Lower lobe of right lung (tissue), 2 donors: Measurements from ENCODE around the gene ELL. TPM values are rescaled to one million over a fixed set of nuclear protein-coding genes. Genes with fewer than 3 reads are reported as not detected.
"Not testable (repeated sequence)": the region's sequence is repeated elsewhere in the genome, so short reads cannot be mapped to it uniquely, and the experiment has no call there.

Experiments used
- ATAC-seq, 2 donors: fragments of 200-7000 bp; cut with Tn5 transposase; one replicate each; pipeline ENCODE4 v1.9.1; 2020 to 2022; ENCODE audit warnings: mild to moderate bottlenecking in 2 of 2, moderate library complexity in 2 of 2
- DNase-seq: peaks from one replicate; pipeline ENCODE4 v3.0.0-alpha.2; 2020
- H3K27ac ChIP-seq: fragments of 200-600 bp; one replicate; pipeline ENCODE4 v1.8.0; 2022
- H3K27me3 ChIP-seq: fragments of 200-600 bp; one replicate; pipeline ENCODE4 v1.8.0; 2022; ENCODE audit warnings: low read depth
- H3K36me3 ChIP-seq: fragments of 200-600 bp; one replicate; pipeline ENCODE4 v1.8.0; 2022; ENCODE audit warnings: mild to moderate bottlenecking
- H3K4me1 ChIP-seq: fragments of 200-600 bp; one replicate; pipeline ENCODE4 v1.8.0; 2022
- H3K4me3 ChIP-seq: fragments of 200-600 bp; one replicate; pipeline ENCODE4 v1.8.0; 2022; ENCODE audit warnings: mild to moderate bottlenecking
- H3K9me3 ChIP-seq: fragments of 200-600 bp; one replicate; pipeline ENCODE4 v1.8.0; 2022
- CTCF ChIP-seq: fragments of 200-600 bp; IDR thresholded peaks from one replicate; pipeline ENCODE4 v1.8.0; 2022; ENCODE audit warnings: antibody characterized with exemption, mild to moderate bottlenecking
- intact Hi-C: fragments of 100-400 bp; cut with DNase I; formaldehyde crosslinking; loops from one replicate; pipeline ENCODE4 v1.11.0; 2022
- total RNA-seq: library from RNA; stranded (reverse); fragmentation: NEBNext Ultra II Directional; extraction: Animal tissue kit (Norgen Biotek cat#: 25700); gene quantifications from one replicate; pipeline ENCODE4 v1.2.1, GENCODE V29; 2021
- donor health status: DM: no; HTN: yes; CAD: no; lungs with severe emphysema.

ELL gene
- total RNA-seq, 1 donor from 2014 or later = 19.7 TPM

GRCh38 chr19:18414504-18415177, 107.2 kb downstream of the ELL start:
- no peak for TF ChIP-seq CTCF
- Histone ChIP-seq H3K27ac (peak overlapping the region; percentile 97), H3K9me3 (no peaks in the 10 kb centered on the region), H3K27me3 (no peaks in the 10 kb centered on the region), H3K4me3 (peak overlapping the region; percentile 80), H3K36me3 (no peaks in the 10 kb centered on the region), H3K4me1 (peaks cover 51% of the 10 kb centered on the region)
- DNase-seq = peak; percentile 51
- intact Hi-C loops = no loop called here
- no peak for ATAC-seq

GRCh38 chr19:18412610-18413239, 109.1 kb downstream of the ELL start:
- H3K4me3 ChIP-seq = no peak overlapping the region
- peaks cover 38% of the 10 kb centered on the region for H3K4me1 ChIP-seq
- intact Hi-C loops = no loop called here
- H3K9me3 ChIP-seq = no peaks in the 10 kb centered on the region
- no peaks in the 10 kb centered on the region for H3K36me3 ChIP-seq
- H3K27me3 ChIP-seq = no peaks in the 10 kb centered on the region
- TF ChIP-seq CTCF = no peak
- H3K27ac ChIP-seq = no peak overlapping the region
- ATAC-seq (no peak), DNase-seq (peak; percentile 35)

GRCh38 chr19:18408053-18408476, 113.8 kb downstream of the ELL start:
- H3K27ac ChIP-seq = no peak overlapping the region
- H3K27me3 ChIP-seq = no peaks in the 10 kb centered on the region
- H3K4me1 ChIP-seq = no peaks in the 10 kb centered on the region
- TF ChIP-seq CTCF = peak; percentile 57
- H3K36me3 ChIP-seq = no peaks in the 10 kb centered on the region
- peak; percentile 60 to 71 for ATAC-seq
- peak; percentile 75 for DNase-seq
- intact Hi-C loops = no loop called here
- no peak overlapping the region for H3K4me3 ChIP-seq
- H3K9me3 ChIP-seq = no peaks in the 10 kb centered on the region

- no peak overlapping the region for H3K27ac ChIP-seq
- H3K4me1 ChIP-seq = no peaks in the 10 kb centered on the region
- no peaks in the 10 kb centered on the region for H3K27me3 ChIP-seq
- DNase-seq = no peak
- H3K36me3 ChIP-seq = no peaks in the 10 kb centered on the region
- intact Hi-C loops = no loop called here
- H3K9me3 ChIP-seq = no peaks in the 10 kb centered on the region
- no peak for ATAC-seq
- TF ChIP-seq CTCF = no peak
- no peak overlapping the region for H3K4me3 ChIP-seq
Measured at GRCh38 chr19:18406749-18407148, 115.1 kb downstream of the ELL start.

- H3K36me3 ChIP-seq, DNase-seq, H3K27ac ChIP-seq, H3K4me1 ChIP-seq, ATAC-seq, H3K4me3 ChIP-seq, H3K9me3 ChIP-seq, H3K27me3 ChIP-seq, intact Hi-C loops: not testable (repeated sequence)
Measured at GRCh38 chr19:18405754-18406153, 116.1 kb downstream of the ELL start.

- H3K27me3 ChIP-seq, intact Hi-C loops, H3K4me3 ChIP-seq, ATAC-seq, H3K9me3 ChIP-seq, DNase-seq, H3K36me3 ChIP-seq: not testable (repeated sequence)
- peaks cover 11% of the 10 kb centered on the region for H3K4me1 ChIP-seq
- peak overlapping the region; percentile 3 for H3K27ac ChIP-seq
Measured at GRCh38 chr19:18402455-18403248, 119.2 kb downstream of the ELL start.
